ENCODE data around the gene CFAP20. TPM values are rescaled to one million over a fixed set of nuclear protein-coding genes. Genes with fewer than 3 reads are reported as not detected.

Gene CFAP20
- polyA plus RNA-seq, 2 donors: 7.0 to 22.5 TPM

DNA sequence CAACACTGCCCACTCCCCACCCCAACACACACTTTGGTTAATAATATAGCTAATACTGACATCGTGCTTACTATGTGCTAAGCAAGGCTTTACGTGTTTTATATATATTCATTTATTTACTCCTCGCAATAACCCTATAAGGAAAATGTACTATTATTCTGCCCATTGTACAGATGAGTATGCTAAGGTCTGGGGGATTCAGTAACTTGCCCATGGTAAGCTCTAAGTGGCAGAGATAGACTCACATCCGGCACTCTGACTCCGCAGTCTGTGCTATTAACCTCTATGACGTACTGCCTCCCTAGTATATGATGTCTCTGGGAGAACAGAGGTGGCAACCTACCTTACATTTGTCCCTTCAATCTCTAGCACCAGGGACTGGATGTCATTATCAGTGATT, 12.7 kb downstream of the CFAP20 start:
- Histone ChIP-seq H3K9me3 (ENCODE audit: control insufficient read depth in 2 of 2, insufficient read depth in 1 of 2, low read depth in 1 of 2, low read length in 1 of 2) (no peaks in the 10 kb centered on the region), H3K36me3 (ENCODE audit: control insufficient read depth in 2 of 2, insufficient read depth in 2 of 2, low read length in 1 of 2) (peaks cover 5 to 14% of the 10 kb centered on the region in 2 donors), H3K27me3 (ENCODE audit: control insufficient read depth in 1 of 2, insufficient read depth in 2 of 2, low read length in 2 of 2) (no peaks in the 10 kb centered on the region), H3K4me3 (ENCODE audit: low read depth in 1 of 2, low read length in 2 of 2) (no peak overlapping the region), H3K4me1 (ENCODE audit: control insufficient read depth in 2 of 2, insufficient read depth in 2 of 2, low read length in 1 of 2) (peaks cover 3 to 4% of the 10 kb centered on the region in 2 donors), H3K27ac (ENCODE audit: low read depth in 2 of 2, low read length in 1 of 2) (no peak overlapping the region)
- 95 to 96% methylated on average over 6 of the region's 6 CpGs for WGBS, 2 donors

DNA sequence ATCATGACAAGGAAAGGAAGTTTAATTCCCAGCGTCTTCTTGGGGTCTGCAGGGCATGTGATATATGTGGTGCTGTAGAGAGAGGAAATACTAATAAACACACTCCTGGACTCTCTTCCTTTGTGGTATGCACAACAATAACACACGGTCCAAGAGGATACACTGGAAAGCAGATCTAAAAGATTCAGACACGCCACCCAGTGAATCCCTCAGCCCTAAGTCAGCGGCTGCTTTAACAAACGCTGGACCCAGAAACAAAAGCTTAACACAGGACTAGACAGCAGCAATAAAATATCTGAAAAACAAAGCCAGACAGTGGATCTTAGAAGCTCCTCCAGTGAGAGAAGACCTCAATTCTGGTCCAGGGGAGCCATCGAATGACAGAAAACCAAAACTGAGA, 13.1 kb downstream of the CFAP20 start:
- Histone ChIP-seq H3K36me3 (ENCODE audit: control insufficient read depth in 2 of 2, insufficient read depth in 2 of 2, low read length in 1 of 2) (peaks cover 5 to 14% of the 10 kb centered on the region in 2 donors), H3K27ac (ENCODE audit: low read depth in 2 of 2, low read length in 1 of 2) (no peak overlapping the region), H3K4me3 (ENCODE audit: low read depth in 1 of 2, low read length in 2 of 2) (no peak overlapping the region), H3K9me3 (ENCODE audit: control insufficient read depth in 2 of 2, insufficient read depth in 1 of 2, low read depth in 1 of 2, low read length in 1 of 2) (no peaks in the 10 kb centered on the region), H3K27me3 (ENCODE audit: control insufficient read depth in 1 of 2, insufficient read depth in 2 of 2, low read length in 2 of 2) (no peaks in the 10 kb centered on the region), H3K4me1 (ENCODE audit: control insufficient read depth in 2 of 2, insufficient read depth in 2 of 2, low read length in 1 of 2) (peaks cover 3% of the 10 kb centered on the region in 2 donors)
- 67 to 75% methylated on average over 6 of the region's 6 CpGs for WGBS, 2 donors

DNA sequence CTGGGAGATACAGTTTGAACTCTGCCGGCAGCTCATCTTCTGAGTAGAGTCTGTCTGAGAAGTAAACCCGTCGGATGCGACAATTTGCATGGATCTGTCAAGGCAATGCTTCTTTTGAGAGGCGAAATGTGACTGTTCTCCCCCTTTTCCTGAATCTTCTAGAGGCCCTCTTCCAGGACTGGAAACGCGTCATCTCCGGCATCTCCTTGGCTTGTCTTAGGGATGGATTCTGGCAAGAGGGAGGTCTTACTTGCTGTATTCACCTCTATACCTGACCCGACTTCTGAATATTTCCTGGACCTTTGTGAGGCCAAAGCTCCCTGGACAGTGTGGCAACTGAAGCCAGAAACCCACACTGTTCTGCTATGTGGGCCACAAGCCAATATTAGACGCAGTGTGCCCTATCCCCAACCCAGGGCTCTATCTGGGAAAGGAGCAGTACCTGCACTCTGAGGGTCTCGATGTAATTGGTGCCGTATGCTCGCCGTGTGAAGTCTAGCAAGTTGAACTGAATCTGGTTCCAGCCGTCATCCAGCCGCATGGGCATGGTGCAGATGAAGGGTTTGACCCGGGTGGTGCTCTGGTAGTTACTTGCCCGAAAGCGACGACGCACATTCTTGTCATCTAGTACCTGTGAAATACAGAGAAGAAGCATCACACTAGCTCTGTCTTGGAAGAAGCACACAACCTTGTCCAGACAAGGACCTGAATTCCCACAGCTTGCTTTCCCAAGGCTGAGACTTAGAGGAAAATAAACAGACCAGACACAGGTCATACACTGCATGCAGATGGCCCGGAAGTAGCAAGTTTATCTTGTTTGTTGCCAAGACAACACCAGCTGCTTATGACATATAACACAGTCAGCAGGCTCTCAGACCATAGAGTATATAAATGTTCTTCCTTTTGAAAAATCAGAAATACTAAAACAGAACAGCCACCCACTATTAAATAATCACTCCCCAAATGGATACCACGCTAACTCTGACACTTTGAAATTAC, 14.1 kb downstream of the CFAP20 start:
- Histone ChIP-seq H3K9me3 (ENCODE audit: control insufficient read depth in 2 of 2, insufficient read depth in 1 of 2, low read depth in 1 of 2, low read length in 1 of 2) (no peaks in the 10 kb centered on the region), H3K27me3 (ENCODE audit: control insufficient read depth in 1 of 2, insufficient read depth in 2 of 2, low read length in 2 of 2) (no peaks in the 10 kb centered on the region), H3K4me3 (ENCODE audit: low read depth in 1 of 2, low read length in 2 of 2) (no peak overlapping the region), H3K27ac (ENCODE audit: low read depth in 2 of 2, low read length in 1 of 2) (no peak overlapping the region), H3K4me1 (ENCODE audit: control insufficient read depth in 2 of 2, insufficient read depth in 2 of 2, low read length in 1 of 2) (peaks cover 3% of the 10 kb centered on the region in 2 donors), H3K36me3 (ENCODE audit: control insufficient read depth in 2 of 2, insufficient read depth in 2 of 2, low read length in 1 of 2) (peaks cover 5 to 14% of the 10 kb centered on the region in 2 donors)
- 82 to 87% methylated on average over 23 of the region's 23 CpGs for WGBS, 2 donors

DNA sequence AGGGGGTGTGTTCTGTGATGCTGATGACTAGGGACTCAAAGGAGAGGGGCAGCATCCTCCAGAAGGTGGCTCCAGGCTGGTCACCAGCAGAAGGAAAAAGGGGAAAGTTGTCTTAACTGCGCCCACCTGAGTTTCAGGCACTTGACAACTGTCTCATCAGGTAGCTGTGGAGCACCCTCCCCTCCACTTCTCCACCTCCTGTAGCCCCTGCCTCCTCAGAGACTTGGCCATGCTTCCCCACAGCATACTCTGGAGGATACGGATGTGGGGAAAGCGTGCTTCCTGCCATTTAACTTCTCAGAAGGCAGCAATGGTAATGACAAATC, 17.9 kb downstream of the CFAP20 start:
- Histone ChIP-seq H3K4me1 (ENCODE audit: control insufficient read depth in 2 of 2, insufficient read depth in 2 of 2, low read length in 1 of 2) (no peaks in the 10 kb centered on the region), H3K27me3 (ENCODE audit: control insufficient read depth in 1 of 2, insufficient read depth in 2 of 2, low read length in 2 of 2) (no peaks in the 10 kb centered on the region), H3K36me3 (ENCODE audit: control insufficient read depth in 2 of 2, insufficient read depth in 2 of 2, low read length in 1 of 2) (peaks cover 5 to 12% of the 10 kb centered on the region in 2 donors), H3K27ac (ENCODE audit: low read depth in 2 of 2, low read length in 1 of 2) (no peak overlapping the region), H3K4me3 (ENCODE audit: low read depth in 1 of 2, low read length in 2 of 2) (no peak overlapping the region), H3K9me3 (ENCODE audit: control insufficient read depth in 2 of 2, insufficient read depth in 1 of 2, low read depth in 1 of 2, low read length in 1 of 2) (no peaks in the 10 kb centered on the region)
- WGBS, 2 donors: 91 to 95% methylated on average over 3 of the region's 3 CpGs

DNA sequence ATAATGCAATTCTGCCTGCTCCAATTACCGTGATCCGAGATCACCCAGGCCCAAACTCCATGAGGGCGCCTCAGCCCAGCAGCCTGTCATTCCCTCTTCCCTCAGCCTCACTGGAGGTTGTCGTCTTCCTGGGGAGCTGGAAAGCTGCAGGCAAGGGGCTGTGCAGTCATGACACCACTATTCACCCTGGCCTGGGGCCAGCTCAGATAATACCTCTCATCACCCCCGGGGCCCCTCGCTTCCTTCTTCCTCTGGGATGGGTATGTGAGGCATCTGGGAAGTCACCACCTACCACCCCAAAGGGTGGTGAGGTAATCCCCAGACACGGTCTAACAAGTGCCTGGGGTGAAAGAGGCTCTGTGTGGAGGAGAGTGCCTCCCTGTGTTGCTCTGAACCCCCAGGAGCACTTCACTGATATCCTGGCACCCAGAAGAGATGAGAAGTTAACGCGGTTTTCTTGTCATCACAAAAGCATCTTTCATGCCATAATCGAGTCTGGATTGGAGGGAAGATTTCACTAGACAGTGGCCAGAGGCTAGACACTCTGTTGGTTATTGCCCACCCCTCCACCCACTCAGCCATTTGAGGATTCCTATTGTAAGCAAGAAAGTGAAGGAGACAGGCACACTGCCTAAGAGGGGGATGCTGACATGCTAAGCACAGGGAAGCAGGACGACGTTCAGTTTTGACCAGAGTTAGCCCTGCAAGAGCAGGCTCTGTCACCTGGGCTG, 18.4 kb downstream of the CFAP20 start:
- WGBS, 2 donors: 46 to 57% methylated on average over 12 of the region's 12 CpGs
- Histone ChIP-seq H3K9me3 (ENCODE audit: control insufficient read depth in 2 of 2, insufficient read depth in 1 of 2, low read depth in 1 of 2, low read length in 1 of 2) (no peaks in the 10 kb centered on the region), H3K4me1 (ENCODE audit: control insufficient read depth in 2 of 2, insufficient read depth in 2 of 2, low read length in 1 of 2) (no peaks in the 10 kb centered on the region), H3K4me3 (ENCODE audit: low read depth in 1 of 2, low read length in 2 of 2) (no peak overlapping the region), H3K27ac (ENCODE audit: low read depth in 2 of 2, low read length in 1 of 2) (no peak overlapping the region), H3K27me3 (ENCODE audit: control insufficient read depth in 1 of 2, insufficient read depth in 2 of 2, low read length in 2 of 2) (no peaks in the 10 kb centered on the region), H3K36me3 (ENCODE audit: control insufficient read depth in 2 of 2, insufficient read depth in 2 of 2, low read length in 1 of 2) (peaks cover 5 to 12% of the 10 kb centered on the region in 2 donors)

DNA sequence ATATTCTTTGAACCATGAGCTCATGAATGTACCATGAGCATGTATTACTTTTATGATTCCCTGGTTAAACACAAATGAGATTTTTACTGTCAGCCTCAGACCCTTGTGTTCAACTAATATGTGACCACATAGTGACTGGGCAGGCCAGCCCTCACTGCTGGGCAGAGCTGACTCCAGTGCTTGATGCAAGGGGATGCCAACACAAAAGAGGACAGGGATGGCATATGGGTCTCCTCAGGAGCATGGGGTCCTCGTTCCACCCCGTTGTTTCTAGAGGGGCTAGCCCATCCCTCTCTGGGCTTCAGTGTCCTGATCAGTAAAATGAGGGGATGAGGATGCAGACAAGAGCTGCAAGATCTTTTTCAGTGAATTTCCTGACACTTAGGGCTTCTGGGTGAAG, 19.3 kb downstream of the CFAP20 start:
- Histone ChIP-seq H3K9me3 (ENCODE audit: control insufficient read depth in 2 of 2, insufficient read depth in 1 of 2, low read depth in 1 of 2, low read length in 1 of 2) (no peaks in the 10 kb centered on the region), H3K27ac (ENCODE audit: low read depth in 2 of 2, low read length in 1 of 2) (no peak overlapping the region), H3K36me3 (ENCODE audit: control insufficient read depth in 2 of 2, insufficient read depth in 2 of 2, low read length in 1 of 2) (peaks cover 5 to 6% of the 10 kb centered on the region in 2 donors), H3K27me3 (ENCODE audit: control insufficient read depth in 1 of 2, insufficient read depth in 2 of 2, low read length in 2 of 2) (no peaks in the 10 kb centered on the region), H3K4me3 (ENCODE audit: low read depth in 1 of 2, low read length in 2 of 2) (no peak overlapping the region), H3K4me1 (ENCODE audit: control insufficient read depth in 2 of 2, insufficient read depth in 2 of 2, low read length in 1 of 2) (no peaks in the 10 kb centered on the region)
- 87 to 88% methylated on average over 2 of the region's 2 CpGs for WGBS, 2 donors

DNA sequence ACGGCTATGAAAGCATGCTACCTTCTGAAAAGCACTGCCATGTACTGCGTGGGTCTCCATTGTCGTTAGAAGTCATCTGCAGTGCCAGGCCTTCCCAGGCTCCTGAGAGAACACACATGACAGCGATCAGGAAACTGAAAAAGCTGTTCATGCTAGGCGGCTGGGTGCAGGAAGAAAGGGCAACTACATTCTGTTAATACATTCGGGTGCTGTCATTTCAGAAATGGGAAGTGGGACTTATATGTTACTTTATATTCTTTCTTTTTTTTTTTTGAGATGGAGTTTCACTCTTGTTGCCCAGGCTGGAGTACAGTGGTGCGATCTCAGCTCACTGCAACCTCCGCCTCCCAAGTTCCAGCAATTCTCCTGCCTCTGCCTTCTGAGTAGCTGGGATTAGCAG, 19.9 kb downstream of the CFAP20 start:
- H3K4me1 ChIP-seq (ENCODE audit: control insufficient read depth in 2 of 2, insufficient read depth in 2 of 2, low read length in 1 of 2): no peaks in the 10 kb centered on the region
- WGBS, 2 donors: 75 to 76% methylated on average over 8 of the region's 8 CpGs
- H3K27me3 ChIP-seq (ENCODE audit: control insufficient read depth in 1 of 2, insufficient read depth in 2 of 2, low read length in 2 of 2): no peaks in the 10 kb centered on the region
- H3K9me3 ChIP-seq (ENCODE audit: control insufficient read depth in 2 of 2, insufficient read depth in 1 of 2, low read depth in 1 of 2, low read length in 1 of 2): no peaks in the 10 kb centered on the region
- H3K27ac ChIP-seq (ENCODE audit: low read depth in 2 of 2, low read length in 1 of 2): no peak overlapping the region
- no peak overlapping the region for H3K4me3 ChIP-seq (ENCODE audit: low read depth in 1 of 2, low read length in 2 of 2)
- peaks cover 2 to 3% of the 10 kb centered on the region in 2 donors for H3K36me3 ChIP-seq (ENCODE audit: control insufficient read depth in 2 of 2, insufficient read depth in 2 of 2, low read length in 1 of 2)

DNA sequence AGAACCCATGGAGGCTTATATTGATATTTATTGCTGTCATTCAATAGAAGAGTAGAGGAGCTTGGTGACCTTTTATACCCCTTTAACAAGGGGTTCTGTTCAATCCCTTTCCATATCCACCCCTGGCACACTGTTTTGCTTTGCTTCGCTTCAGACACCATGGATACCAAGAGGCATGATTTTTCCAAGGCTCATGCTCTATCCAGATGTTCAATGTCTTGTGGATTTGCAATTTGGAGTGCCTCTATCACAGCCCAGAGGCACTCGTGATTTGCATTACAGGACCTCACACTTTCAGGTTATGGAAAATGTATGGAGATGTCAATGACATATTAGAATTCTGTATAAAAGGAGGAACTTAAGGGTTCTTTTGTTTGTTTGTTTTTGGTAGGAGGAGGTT, 21.5 kb downstream of the CFAP20 start:
- H3K27ac ChIP-seq (ENCODE audit: low read depth in 2 of 2, low read length in 1 of 2): no peak overlapping the region
- no peaks in the 10 kb centered on the region for H3K27me3 ChIP-seq (ENCODE audit: control insufficient read depth in 1 of 2, insufficient read depth in 2 of 2, low read length in 2 of 2)
- no peaks in the 10 kb centered on the region for H3K36me3 ChIP-seq (ENCODE audit: control insufficient read depth in 2 of 2, insufficient read depth in 2 of 2, low read length in 1 of 2)
- H3K4me3 ChIP-seq (ENCODE audit: low read depth in 1 of 2, low read length in 2 of 2): no peak overlapping the region
- WGBS, 2 donors: 77 to 78% methylated on average over 2 of the region's 2 CpGs
- no peaks in the 10 kb centered on the region for H3K4me1 ChIP-seq (ENCODE audit: control insufficient read depth in 2 of 2, insufficient read depth in 2 of 2, low read length in 1 of 2)
- no peaks in the 10 kb centered on the region for H3K9me3 ChIP-seq (ENCODE audit: control insufficient read depth in 2 of 2, insufficient read depth in 1 of 2, low read depth in 1 of 2, low read length in 1 of 2)

DNA sequence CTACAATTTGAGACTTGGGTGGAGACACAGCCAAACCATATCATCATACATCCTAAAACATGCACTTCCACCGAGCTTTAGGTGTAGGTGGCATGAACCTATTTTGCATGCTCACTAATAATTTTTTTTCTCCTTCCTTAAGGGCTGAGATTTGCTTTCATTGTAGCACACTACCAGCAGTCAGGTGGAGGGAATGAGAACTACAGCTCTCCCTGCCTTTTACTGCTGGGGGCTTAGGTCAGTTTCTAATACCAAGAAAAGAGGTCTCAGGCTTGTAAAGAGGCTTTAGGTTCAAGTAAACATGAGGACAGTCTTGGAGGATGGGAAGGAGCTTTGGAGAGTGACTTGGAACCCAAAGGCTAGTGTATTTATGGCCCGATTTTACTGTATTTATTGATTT, 22.0 kb downstream of the CFAP20 start:
- Histone ChIP-seq H3K36me3 (ENCODE audit: control insufficient read depth in 2 of 2, insufficient read depth in 2 of 2, low read length in 1 of 2) (no peaks in the 10 kb centered on the region), H3K9me3 (ENCODE audit: control insufficient read depth in 2 of 2, insufficient read depth in 1 of 2, low read depth in 1 of 2, low read length in 1 of 2) (no peaks in the 10 kb centered on the region), H3K27me3 (ENCODE audit: control insufficient read depth in 1 of 2, insufficient read depth in 2 of 2, low read length in 2 of 2) (no peaks in the 10 kb centered on the region), H3K27ac (ENCODE audit: low read depth in 2 of 2, low read length in 1 of 2) (no peak overlapping the region), H3K4me1 (ENCODE audit: control insufficient read depth in 2 of 2, insufficient read depth in 2 of 2, low read length in 1 of 2) (no peaks in the 10 kb centered on the region), H3K4me3 (ENCODE audit: low read depth in 1 of 2, low read length in 2 of 2) (no peak overlapping the region)
- WGBS, 2 donors: 57 to 62% methylated on average over 2 of the region's 2 CpGs
